CD4-positive, alpha-beta T cell treated with Interleukin-4 for 4 hours (primary cell): ENCODE results near the gene MAPK4.

Experiments used
- DNase-seq: peaks from one replicate; pipeline ENCODE4 v3.0.0-alpha.2; 2020

MAPK4 gene

GRCh38 chr18:50726960-50727589 is 167.2 kb downstream of the MAPK4 start:
- no peak for DNase-seq

DNA sequence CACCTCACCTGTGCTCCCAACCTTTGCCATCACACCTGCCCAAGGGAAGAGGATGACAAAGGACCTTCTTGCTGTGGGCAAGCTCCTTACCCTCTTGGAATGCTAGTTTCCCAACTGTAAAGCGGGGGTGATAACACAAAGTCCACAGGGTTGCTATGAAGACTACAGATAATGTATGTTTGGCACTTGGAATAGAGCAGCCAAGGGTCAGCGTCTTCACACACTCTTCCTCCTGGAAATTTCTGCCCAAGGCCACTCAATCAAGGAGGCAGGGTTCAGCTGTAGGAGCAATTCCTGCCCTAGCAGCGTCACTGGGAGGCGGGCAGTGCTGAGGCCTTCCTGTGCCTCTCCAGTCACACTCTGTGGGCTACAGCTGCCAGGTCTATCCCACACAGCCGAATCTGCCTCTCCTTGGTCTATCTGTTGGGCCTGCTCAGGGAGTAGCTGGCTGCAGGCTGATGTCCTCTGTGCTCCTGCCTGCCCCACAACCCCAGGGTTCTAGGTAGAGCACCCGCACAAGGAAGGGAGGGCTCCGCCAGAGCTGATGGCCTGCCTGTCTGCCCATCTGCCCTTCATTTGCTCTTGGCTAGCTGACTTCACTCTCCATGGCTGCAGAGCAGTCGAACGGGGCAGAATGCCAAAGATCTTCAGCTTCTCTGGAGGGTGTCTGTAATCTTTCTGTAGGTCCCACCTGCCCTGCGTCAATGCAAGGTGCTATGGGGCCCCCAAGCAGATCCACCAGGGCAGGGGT is 168.0 kb downstream of the MAPK4 start:
- DNase-seq = no peak

GRCh38 chr18:50729376-50729775 is 169.5 kb downstream of the MAPK4 start:
- DNase-seq = no peak

GRCh38 chr18:50729986-50730385 is 170.1 kb downstream of the MAPK4 start:
- DNase-seq = no peak

DNA sequence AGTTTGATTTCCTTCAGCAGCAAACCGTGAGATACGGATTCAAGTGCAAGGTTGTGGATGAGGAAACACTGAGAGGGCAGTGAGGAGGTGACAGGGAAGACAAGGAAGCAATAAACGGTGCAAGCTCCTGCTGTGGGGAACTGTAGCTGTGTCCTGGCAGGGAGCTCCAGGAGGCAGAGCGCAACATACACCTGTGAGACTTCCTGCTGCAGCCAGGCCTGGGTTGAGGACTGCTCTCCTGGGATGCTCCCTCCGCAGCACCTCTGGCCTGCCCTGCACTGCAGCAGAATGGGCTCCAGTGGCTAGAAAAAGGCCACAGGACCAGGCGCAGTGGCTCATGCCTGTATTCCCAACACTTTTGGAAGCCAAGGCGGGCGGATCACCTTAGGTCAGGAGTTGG is 174.5 kb downstream of the MAPK4 start:
- DNase-seq = no peak

GRCh38 chr18:50734886-50735285 is 175.0 kb downstream of the MAPK4 start:
- no peak for DNase-seq

DNA sequence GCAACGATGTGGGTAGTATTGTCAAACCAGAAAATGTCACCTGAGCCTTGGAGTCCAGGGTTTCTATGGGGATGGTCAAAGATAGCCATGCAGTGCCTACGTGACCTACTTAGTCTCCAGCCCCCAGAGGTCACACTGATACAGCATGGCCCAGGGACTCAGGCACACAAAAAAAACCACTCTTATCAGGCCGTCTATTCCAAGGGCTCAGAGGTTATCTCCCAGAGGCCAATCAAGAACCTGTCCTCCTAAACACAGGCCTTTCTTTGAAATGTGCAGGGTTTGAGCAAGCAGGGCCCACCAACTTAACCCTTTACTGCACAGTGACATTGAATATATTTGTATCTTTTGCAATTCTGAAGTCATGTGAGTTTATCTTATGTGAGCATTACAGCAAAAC is 177.2 kb downstream of the MAPK4 start:
- DNase-seq = no peak

DNA sequence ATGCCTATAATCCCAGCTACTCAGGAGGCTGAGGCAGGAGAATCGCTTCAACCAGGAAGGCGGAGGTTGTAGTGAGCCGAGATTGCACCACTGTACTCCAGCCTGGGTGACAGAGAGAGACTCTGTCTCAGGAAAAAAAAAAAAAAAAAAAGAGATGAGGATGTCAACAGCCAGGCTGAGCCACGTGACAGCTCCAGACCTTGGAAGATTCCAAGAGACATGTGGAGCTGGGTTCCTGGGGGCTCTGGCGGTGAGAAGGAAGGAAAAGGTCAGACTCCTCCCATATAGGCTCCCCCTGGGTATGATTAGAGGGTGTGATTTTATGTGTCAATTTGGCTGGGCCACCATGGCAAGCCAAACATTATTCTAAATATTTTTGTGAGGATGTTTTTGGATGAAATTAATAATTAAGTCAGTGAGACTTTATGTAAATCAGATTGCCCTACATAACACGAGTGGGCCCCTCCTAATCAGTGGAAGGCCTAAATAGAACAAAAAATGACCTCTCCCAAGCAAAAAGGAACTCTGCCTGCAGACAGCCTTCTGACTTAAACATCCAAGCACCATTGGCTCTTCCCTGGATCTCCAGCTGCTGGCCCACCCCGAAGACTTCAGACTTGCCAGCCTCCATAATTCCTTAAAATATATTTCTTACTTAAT is 178.3 kb downstream of the MAPK4 start:
- no peak for DNase-seq

DNA sequence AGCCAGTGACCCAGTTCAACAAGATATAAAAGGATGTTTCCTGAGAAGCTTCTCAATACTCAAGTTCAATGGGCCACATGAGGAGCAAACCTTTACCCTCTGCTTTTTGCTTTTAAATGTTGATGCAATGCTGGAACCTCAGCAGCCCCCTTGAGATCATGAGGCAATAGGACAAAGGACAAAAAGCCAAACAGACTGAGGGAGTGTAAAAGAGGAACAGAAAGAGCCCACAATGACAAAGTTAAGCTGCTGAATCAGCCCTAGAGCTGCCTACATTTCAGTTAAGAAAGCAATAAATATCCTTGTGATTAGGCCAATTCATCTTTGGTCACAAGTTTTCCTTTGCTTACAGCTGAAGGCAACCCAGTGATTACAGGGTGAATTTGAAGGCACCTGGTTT is 183.1 kb downstream of the MAPK4 start:
- DNase-seq = no peak

DNA sequence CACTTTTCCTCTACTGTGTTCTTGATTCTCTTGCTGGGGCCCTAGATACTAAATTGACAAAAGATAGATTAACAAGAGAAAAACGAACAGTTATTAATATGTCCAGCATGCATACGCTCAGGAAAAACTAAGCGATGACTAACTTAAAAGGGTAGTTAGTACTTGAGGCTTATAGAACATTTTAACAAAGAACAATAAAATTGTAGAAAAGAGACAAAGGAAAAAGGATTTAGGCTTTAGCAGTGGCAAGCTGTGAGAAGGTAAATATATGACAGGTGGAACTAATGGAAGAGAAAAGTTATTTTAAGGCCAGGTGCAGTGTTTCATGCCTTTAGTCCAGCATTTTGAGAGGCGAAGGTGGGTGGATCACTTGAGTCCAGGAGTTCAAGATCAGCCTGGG is 184.4 kb downstream of the MAPK4 start:
- DNase-seq = no peak

DNA sequence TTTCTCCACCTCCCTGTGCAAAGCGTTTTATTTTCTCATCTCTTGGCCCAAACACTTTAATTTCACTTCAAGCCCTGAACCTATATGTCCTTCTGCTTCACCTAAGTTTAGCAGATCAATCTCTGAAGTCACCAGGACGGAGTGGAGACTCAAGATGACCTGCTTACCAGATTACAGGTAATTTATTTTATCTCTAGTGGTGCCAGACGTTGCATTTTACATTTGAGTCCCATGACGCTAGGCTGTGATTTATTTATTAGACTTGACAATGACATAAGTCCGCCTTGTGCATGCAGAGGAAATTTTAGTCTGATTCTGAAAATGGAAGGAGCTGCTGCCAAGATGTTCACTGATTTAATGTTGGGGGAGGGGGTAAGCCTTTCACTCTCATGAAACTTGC is 186.1 kb downstream of the MAPK4 start:
- no peak for DNase-seq

GRCh38 chr18:50747849-50748242 is 188.0 kb downstream of the MAPK4 start:
- DNase-seq = no peak

GRCh38 chr18:50748243-50749229 is 188.6 kb downstream of the MAPK4 start:
- no peak for DNase-seq

DNA sequence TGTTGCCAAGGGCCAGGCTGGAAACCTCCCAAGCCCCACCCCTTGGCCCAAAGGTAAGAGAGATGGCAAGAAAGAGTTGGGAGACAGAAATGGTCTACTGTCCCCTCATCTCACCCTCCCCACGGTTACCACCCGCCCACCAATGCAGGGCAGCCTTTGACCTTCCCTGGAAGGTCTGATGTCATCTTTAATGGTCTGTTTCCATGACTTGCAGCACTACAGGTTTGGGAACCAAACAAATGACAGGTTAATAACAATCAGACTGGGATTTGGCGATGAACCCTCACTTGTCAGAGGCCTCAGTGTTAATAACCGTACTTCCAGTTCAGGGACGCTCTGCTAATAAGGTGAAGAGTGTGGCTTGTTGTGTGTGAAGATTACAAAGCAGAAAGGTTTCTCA is 189.5 kb downstream of the MAPK4 start:
- no peak for DNase-seq

GRCh38 chr18:50749945-50750344 is 190.1 kb downstream of the MAPK4 start:
- DNase-seq = no peak

GRCh38 chr18:50750546-50750945 is 190.7 kb downstream of the MAPK4 start:
- DNase-seq = no peak

DNA sequence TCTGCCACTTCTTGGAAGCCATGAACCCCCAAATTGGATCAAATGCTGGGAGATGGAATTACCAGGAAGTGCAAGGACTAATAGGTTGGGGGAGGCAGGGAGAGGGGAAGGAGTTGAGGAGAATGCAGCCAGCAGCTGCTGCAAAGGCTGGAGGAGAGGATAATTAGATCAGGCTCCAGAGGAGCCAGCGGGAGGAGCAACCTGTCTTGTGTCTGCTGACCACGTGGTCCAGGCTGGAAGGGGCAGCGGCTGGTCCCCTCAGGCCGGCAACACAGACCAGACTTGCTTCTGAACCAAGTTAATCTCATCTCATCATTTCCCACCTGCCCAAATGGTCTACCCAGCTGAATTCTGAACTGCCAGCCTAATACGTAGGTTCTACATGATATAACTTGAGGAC is 191.6 kb downstream of the MAPK4 start:
- no peak for DNase-seq

DNA sequence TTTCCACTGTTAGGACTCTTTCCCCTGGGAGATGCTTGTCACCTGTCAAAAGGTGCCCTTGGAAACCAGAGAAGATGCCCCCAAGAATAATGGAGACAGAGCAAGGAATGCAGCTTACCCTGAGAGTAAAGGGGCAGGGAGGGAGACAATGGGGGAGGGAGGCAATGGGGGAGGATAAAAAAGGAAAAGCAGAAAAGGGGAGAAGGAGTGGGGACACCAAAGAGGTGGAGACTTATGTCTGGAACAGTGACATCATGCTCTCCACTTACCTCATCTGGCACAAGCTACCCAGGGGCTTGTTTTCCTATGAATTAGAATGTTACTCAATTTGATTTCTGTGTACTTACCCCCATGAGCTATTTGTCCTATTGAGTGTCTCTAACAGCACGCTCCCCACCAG is 192.1 kb downstream of the MAPK4 start:
- no peak for DNase-seq

DNA sequence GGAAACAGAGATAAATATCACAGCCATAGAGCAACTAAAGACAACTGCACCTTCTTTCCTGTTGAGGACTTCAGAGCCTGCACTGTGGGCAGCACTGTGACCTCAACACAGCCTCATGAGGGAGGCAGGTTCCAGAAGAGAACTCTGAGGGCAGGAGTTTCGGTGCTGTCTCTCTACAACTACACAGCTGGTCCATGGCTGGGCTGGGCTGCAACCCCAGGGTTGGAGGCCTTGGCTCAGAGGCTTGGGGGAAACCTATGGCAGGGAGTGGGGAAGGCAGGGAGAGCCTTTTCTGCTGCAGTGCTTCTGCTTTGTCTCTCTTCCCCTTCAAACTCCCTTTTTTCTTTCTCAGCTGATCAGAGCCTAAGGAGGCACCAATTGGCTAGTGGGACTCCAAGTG is 193.4 kb downstream of the MAPK4 start:
- no peak for DNase-seq

- DNase-seq = no peak
Observed at GRCh38 chr18:50754297-50754696, 194.4 kb downstream of the MAPK4 start.

GRCh38 chr18:50757358-50757757 is 197.5 kb downstream of the MAPK4 start:
- DNase-seq = no peak

GRCh38 chr18:50769463-50769862 is 209.6 kb downstream of the MAPK4 start:
- DNase-seq = no peak

DNA sequence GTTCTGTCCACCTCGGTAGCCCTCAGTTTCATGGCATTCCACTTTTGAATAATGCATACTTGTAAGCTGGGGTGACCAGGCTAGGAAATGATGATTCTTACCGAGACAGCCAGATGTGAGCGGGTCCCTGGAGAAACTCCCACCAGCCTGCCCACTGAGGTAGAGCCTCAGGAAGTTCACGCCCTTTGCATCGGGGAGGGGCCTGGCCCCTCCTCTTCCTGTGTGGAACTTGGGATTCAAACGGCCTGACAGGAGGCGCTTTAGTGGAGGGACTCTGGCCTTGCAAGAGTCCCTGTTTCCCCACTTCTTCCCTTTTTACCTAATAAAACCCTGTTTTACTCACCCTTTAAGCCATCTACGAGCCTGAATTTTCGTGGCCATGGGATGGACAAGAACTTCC is 215.3 kb downstream of the MAPK4 start:
- no peak for DNase-seq
